Mesothelial cell of epicardium (in vitro differentiated cells): ENCODE measurements around the gene TMEM214. TPM values are rescaled to one million over a fixed set of nuclear protein-coding genes. Genes with fewer than 3 reads are reported as not detected.

Experiments used
- DNase-seq, 2 experiments: peaks; one replicate each; pipeline ENCODE4 v3.0.0; 2021; ENCODE audit warnings: low spot score in 2 of 2; ENCODE audit not compliant: unreplicated experiment in 2 of 2
- H3K27ac Mint-ChIP-seq: 2 replicates; pipeline ENCODE4 v1.8.0; 2021; ENCODE audit warnings: mixed read lengths
- H3K27me3 Mint-ChIP-seq: 2 replicates; pipeline ENCODE4 v1.8.0; 2021; ENCODE audit warnings: low read depth, mixed read lengths
- H3K36me3 Mint-ChIP-seq: 2 replicates; pipeline ENCODE4 v1.8.0; 2021; ENCODE audit warnings: mixed read lengths
- H3K4me1 Mint-ChIP-seq: 2 replicates; pipeline ENCODE4 v1.8.0; 2021; ENCODE audit warnings: mixed read lengths
- H3K4me3 Mint-ChIP-seq: 2 replicates; pipeline ENCODE4 v1.8.0; 2021; ENCODE audit warnings: mild to moderate bottlenecking, moderate library complexity, mixed read lengths
- H3K9me3 Mint-ChIP-seq: 2 replicates; pipeline ENCODE4 v1.8.0; 2021; ENCODE audit warnings: mixed read lengths
- CTCF ChIP-seq: fragments of 200-600 bp; sonication (generic); IDR thresholded peaks from one replicate; pipeline ENCODE4 v1.5.0; 2021; ENCODE audit warnings: antibody characterized with exemption; ENCODE audit not compliant: unreplicated experiment
- total RNA-seq: library from RNA; stranded (reverse); gene quantifications from 3 replicates; pipeline ENCODE4 v1.2.1, GENCODE V29; 2021

The TMEM214 gene
- total RNA-seq, 1 donor from 2014 or later: 86.8 TPM

GRCh38 chr2:27088634-27089033 lies 55.9 kb downstream of the TMEM214 start:
- no peak for DNase-seq
- H3K4me3 Mint-ChIP-seq: no peak overlapping the region
- H3K9me3 Mint-ChIP-seq: no peaks in the 10 kb centered on the region
- H3K27ac Mint-ChIP-seq: no peak overlapping the region
- H3K4me1 Mint-ChIP-seq: peaks cover 13% of the 10 kb centered on the region
- H3K27me3 Mint-ChIP-seq: peaks cover 18% of the 10 kb centered on the region
- no peak for TF ChIP-seq CTCF
- no peaks in the 10 kb centered on the region for H3K36me3 Mint-ChIP-seq

- no peak overlapping the region for H3K4me3 Mint-ChIP-seq
- H3K27ac Mint-ChIP-seq: no peak overlapping the region
- DNase-seq: no peak
- peaks cover 18% of the 10 kb centered on the region for H3K27me3 Mint-ChIP-seq
- peaks cover 13% of the 10 kb centered on the region for H3K4me1 Mint-ChIP-seq
- TF ChIP-seq CTCF: no peak
- H3K36me3 Mint-ChIP-seq: no peaks in the 10 kb centered on the region
- no peaks in the 10 kb centered on the region for H3K9me3 Mint-ChIP-seq
Measured at GRCh38 chr2:27089111-27089954, 56.6 kb downstream of the TMEM214 start.

Other genes with a start within 250 kb of the TMEM214 start
- gene CENPA, start 246.9 kb upstream of the TMEM214 start, total RNA-seq: 7.9 to 9.2 TPM (median 8.8 TPM) in 3 replicates
- 2.5 to 2.8 TPM (median 2.8 TPM) in 3 replicates for gene DPYSL5, start 184.8 kb upstream of the TMEM214 start, total RNA-seq
- gene MAPRE3, start 62.3 kb upstream of the TMEM214 start, total RNA-seq: 14.8 to 17.1 TPM (median 16.0 TPM) in 3 replicates
- gene AGBL5, start 18.7 kb downstream of the TMEM214 start, total RNA-seq: 40.5 to 45.0 TPM (median 43.2 TPM) in 3 replicates
- gene OST4, start 38.7 kb downstream of the TMEM214 start, total RNA-seq: 254 to 263 TPM (median 257 TPM) in 3 replicates
- 170 to 179 TPM (median 172 TPM) in 3 replicates for gene EMILIN1, start 45.6 kb downstream of the TMEM214 start, total RNA-seq
- gene KHK, start 53.8 kb downstream of the TMEM214 start, total RNA-seq: 3.3 to 4.1 TPM (median 3.6 TPM) in 3 replicates
- 1.5 to 3.0 TPM (median 1.8 TPM) in 3 replicates for gene CGREF1, start 86.2 kb downstream of the TMEM214 start, total RNA-seq
- gene ABHD1, start 90.8 kb downstream of the TMEM214 start, total RNA-seq: 0.95 to 1.5 TPM (median 0.99 TPM) in 3 replicates
- gene PREB, start 101.7 kb downstream of the TMEM214 start, total RNA-seq: 38.9 to 42.5 TPM (median 41.6 TPM) in 3 replicates
- not detected in 3 replicates for gene PRR30, start 106.4 kb downstream of the TMEM214 start, total RNA-seq
- 0.04 TPM in 1 of 3 replicates, not detected in the others for gene TCF23, start 116.0 kb downstream of the TMEM214 start, total RNA-seq
- gene ATRAID, start 179.1 kb downstream of the TMEM214 start, total RNA-seq: 106 to 112 TPM (median 108 TPM) in 3 replicates
- 67.9 to 73.2 TPM (median 70.4 TPM) in 3 replicates for gene SLC5A6, start 179.3 kb downstream of the TMEM214 start, total RNA-seq
- 74.4 to 82.5 TPM (median 80.5 TPM) in 3 replicates for gene CAD, start 184.4 kb downstream of the TMEM214 start, total RNA-seq
- 2.3 to 3.4 TPM (median 3.1 TPM) in 3 replicates for gene SLC30A3, start 230.1 kb downstream of the TMEM214 start, total RNA-seq
- 0.18 to 0.27 TPM in 2 of 3 replicates, not detected in the other for gene DNAJC5G, start 242.5 kb downstream of the TMEM214 start, total RNA-seq
- 0.18 to 0.47 TPM (median 0.18 TPM) in 3 replicates for gene TRIM54, start 249.5 kb downstream of the TMEM214 start, total RNA-seq